Loucy (cell line): ENCODE measurements around the gene HEATR5A.

ENCODE experiments used
- EZH2phosphoT487 ChIP-seq: fragments of 200-600 bp; IDR thresholded peaks from 2 replicates; pipeline ENCODE4 v1.6.1; 2018; ENCODE audit warnings: antibody characterized with exemption, mild to moderate bottlenecking, moderate library complexity, borderline replicate concordance
- TF ChIP-seq, protein P1 (sequence below): fragments of 200-600 bp; sonication (generic); conservative IDR thresholded peaks from 2 replicates; pipeline ENCODE4 v1.5.1; 2014; ENCODE audit warnings: mild to moderate bottlenecking, antibody characterized with exemption, low read length

DNA sequence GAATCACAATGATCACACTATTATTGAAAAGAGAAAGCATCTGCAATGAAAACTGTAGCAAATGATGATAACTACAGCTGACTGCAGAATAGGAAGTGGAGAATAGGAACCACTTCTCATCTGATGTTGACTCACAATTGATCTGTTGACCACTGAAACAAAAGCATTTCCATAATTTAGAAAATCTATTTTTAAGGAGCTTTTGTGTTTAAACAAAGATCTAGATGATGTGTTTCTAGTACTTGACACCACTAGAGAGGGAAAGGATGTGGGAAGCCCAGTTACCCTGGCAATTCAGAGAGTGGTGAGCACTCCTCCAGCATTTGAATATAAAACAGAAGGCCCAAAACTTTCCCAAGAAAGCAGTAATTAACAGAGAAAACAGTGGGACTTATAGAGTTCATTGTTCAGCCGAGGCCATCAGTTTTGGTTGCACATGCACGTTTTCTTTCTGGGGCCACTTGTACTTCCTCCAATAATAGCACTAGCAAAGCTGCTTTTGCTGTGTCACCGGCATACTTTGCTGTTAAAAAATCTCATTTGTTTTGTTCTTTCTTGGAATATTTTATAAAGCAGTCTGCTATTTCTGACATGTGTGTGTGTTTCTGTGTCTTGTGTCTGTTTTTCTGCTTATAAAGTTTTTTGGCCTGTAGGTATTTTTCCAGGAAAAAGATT is 136.6 kb downstream of the HEATR5A start:
- TF ChIP-seq, protein P1, sequence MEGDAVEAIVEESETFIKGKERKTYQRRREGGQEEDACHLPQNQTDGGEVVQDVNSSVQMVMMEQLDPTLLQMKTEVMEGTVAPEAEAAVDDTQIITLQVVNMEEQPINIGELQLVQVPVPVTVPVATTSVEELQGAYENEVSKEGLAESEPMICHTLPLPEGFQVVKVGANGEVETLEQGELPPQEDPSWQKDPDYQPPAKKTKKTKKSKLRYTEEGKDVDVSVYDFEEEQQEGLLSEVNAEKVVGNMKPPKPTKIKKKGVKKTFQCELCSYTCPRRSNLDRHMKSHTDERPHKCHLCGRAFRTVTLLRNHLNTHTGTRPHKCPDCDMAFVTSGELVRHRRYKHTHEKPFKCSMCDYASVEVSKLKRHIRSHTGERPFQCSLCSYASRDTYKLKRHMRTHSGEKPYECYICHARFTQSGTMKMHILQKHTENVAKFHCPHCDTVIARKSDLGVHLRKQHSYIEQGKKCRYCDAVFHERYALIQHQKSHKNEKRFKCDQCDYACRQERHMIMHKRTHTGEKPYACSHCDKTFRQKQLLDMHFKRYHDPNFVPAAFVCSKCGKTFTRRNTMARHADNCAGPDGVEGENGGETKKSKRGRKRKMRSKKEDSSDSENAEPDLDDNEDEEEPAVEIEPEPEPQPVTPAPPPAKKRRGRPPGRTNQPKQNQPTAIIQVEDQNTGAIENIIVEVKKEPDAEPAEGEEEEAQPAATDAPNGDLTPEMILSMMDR: no peak
- TF ChIP-seq EZH2phosphoT487: no peak
